Measurements from ENCODE around the gene THRSP. TPM values are rescaled to one million over a fixed set of nuclear protein-coding genes. Genes with fewer than 3 reads are reported as not detected.
A peak's percentile ranks its signal among the peaks of the same experiment; 100 is the strongest.

THRSP gene
- total and polyA plus RNA-seq, 2 of the 8 experiments (the other 6 are each of a cell fraction or from before 2014, with no cell fraction given): 0.11 TPM; not detected in 1

GRCh38 chr11:78050964-78051831, 12.5 kb upstream of the THRSP start (continued):
- no peak for TF ChIP-seq EGR1 (IDR thresholded peaks at IDR 0.05; ENCODE audit: borderline replicate concordance, low read depth, low read length)
- TF ChIP-seq EZH2 (IDR thresholded peaks at IDR 0.05; ENCODE audit: low read depth, low read length, severe bottlenecking): no peak
- 0 out of 2 replicates have a peak, but pooled peaks have one; percentile 7 for TF ChIP-seq SP1 (IDR thresholded peaks at IDR 0.05; ENCODE audit: low read depth, low read length)
- no peak for TF ChIP-seq SIN3A (conservative IDR thresholded peaks at IDR 0.05 in 1 of 2, IDR thresholded peaks at IDR 0.05 in 1 of 2; ENCODE audit: low read depth in 1 of 2, low read length in 2 of 2)
- TF ChIP-seq CHD2 (IDR thresholded peaks at IDR 0.05; ENCODE audit: low read length): no peak
- no peak for TF ChIP-seq POLR2AphosphoS5 (IDR thresholded peaks at IDR 0.05; ENCODE audit: low read depth, low read length)
- no peak for TF ChIP-seq ATF2 (IDR thresholded peaks at IDR 0.05; ENCODE audit: low read length)
- no peak for TF ChIP-seq GTF2F1 (IDR thresholded peaks at IDR 0.05; ENCODE audit: borderline replicate concordance, low read depth, low read length)
- peak; percentile 30; the same call in 1 of the 2 replicates for TF ChIP-seq CEBPB (IDR thresholded peaks at IDR 0.05; ENCODE audit: low read depth, low read length)
- no peak for TF ChIP-seq CREB1 (IDR thresholded peaks at IDR 0.05)
- TF ChIP-seq, protein P1, sequence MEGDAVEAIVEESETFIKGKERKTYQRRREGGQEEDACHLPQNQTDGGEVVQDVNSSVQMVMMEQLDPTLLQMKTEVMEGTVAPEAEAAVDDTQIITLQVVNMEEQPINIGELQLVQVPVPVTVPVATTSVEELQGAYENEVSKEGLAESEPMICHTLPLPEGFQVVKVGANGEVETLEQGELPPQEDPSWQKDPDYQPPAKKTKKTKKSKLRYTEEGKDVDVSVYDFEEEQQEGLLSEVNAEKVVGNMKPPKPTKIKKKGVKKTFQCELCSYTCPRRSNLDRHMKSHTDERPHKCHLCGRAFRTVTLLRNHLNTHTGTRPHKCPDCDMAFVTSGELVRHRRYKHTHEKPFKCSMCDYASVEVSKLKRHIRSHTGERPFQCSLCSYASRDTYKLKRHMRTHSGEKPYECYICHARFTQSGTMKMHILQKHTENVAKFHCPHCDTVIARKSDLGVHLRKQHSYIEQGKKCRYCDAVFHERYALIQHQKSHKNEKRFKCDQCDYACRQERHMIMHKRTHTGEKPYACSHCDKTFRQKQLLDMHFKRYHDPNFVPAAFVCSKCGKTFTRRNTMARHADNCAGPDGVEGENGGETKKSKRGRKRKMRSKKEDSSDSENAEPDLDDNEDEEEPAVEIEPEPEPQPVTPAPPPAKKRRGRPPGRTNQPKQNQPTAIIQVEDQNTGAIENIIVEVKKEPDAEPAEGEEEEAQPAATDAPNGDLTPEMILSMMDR (IDR thresholded peaks at IDR 0.05; ENCODE audit: control extremely low read depth in 1 of 3, insufficient read depth in 1 of 3, low read depth in 1 of 3, low read length in 3 of 3): no peak
- TF ChIP-seq POLR2A (IDR thresholded peaks at IDR 0.05; ENCODE audit: control extremely low read depth in 1 of 2, low read depth in 2 of 2, low read length in 2 of 2): peak in 1 of 2 experiments; percentile 46; a peak in 1 of 3 replicates
- no peak for TF ChIP-seq MAFK (IDR thresholded peaks at IDR 0.05; ENCODE audit: low read depth, low read length)
- no peak for TF ChIP-seq CHD1 (IDR thresholded peaks at IDR 0.05; ENCODE audit: low read depth, low read length)
- TF ChIP-seq RAD21 (IDR thresholded peaks at IDR 0.05 in 1 of 2, conservative IDR thresholded peaks at IDR 0.05 in 1 of 2; ENCODE audit: low read depth in 2 of 2, low read length in 2 of 2): no peak
- no peak for TF ChIP-seq EP300 (IDR thresholded peaks at IDR 0.05; ENCODE audit: borderline replicate concordance in 1 of 2, low read depth in 2 of 2, low read length in 2 of 2)
- no peak for TF ChIP-seq JUND (IDR thresholded peaks at IDR 0.05; ENCODE audit: low read length)
- no peak for TF ChIP-seq BCL11A (IDR thresholded peaks at IDR 0.05; ENCODE audit: low read depth in 2 of 2, low read length in 2 of 2)
- peak; percentile 59 for TF ChIP-seq ASH2L (IDR thresholded peaks at IDR 0.05; ENCODE audit: low read length)
- TF ChIP-seq SRF (IDR thresholded peaks at IDR 0.05; ENCODE audit: low read depth, low read length): no peak
